ENCODE results near the gene CARD16.
"Not testable (repeated sequence)": the region's sequence is repeated elsewhere in the genome, so short reads cannot be mapped to it uniquely, and the experiment has no call there.

CARD16 gene

DNA sequence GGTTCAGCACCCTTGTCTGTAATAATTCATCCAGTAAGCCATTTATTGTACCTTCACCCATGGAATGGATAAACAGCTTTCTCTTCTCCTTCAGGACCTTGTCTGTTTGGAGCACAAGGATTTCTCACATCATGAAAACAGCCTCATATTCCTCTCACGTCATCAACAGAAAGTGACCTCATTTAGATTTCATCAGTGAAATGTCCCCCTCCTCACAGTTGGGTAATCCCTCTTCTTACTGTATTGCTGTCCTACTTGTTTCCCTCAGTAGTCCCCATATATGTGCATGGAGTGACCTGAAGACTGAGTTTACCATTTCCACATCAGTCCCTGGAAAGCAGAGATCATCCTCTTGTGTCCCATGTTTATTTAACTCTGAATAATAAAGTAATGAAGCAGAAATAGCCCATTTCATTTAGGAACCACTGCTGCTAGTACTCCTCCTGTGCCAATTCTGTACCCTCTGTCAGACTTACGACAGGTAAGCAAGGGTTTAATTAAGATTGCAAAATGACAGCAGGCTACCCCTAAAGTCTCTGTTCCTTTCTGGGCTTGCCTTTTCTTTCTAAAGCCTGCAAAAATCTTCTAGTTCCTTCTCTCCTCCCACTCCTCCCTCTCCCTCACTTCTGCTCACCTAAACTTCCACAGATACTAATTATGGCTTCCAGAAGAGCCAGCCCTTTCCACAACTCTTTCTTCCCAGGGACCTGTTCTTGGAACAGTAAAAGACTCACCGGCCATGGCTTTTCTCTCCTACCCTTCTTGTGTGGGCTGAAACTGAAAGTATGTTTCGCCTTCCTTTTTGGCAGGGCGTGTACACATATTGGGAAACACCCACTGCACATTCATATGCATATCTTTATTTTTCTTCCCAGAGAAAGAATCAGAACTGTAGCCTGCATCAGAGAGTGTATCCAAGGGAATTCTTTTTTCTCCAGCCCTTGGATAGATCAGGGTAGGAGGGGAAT lies at the start of gene CARD16:
Gene CARD16 (minus strand): TSS at position 779 of the 968 bp plus-strand sequence. CDS start 38 bp downstream, at position 741.
- DNase-seq = peak in 2 of 56 donors; percentile 3 to 6

DNA sequence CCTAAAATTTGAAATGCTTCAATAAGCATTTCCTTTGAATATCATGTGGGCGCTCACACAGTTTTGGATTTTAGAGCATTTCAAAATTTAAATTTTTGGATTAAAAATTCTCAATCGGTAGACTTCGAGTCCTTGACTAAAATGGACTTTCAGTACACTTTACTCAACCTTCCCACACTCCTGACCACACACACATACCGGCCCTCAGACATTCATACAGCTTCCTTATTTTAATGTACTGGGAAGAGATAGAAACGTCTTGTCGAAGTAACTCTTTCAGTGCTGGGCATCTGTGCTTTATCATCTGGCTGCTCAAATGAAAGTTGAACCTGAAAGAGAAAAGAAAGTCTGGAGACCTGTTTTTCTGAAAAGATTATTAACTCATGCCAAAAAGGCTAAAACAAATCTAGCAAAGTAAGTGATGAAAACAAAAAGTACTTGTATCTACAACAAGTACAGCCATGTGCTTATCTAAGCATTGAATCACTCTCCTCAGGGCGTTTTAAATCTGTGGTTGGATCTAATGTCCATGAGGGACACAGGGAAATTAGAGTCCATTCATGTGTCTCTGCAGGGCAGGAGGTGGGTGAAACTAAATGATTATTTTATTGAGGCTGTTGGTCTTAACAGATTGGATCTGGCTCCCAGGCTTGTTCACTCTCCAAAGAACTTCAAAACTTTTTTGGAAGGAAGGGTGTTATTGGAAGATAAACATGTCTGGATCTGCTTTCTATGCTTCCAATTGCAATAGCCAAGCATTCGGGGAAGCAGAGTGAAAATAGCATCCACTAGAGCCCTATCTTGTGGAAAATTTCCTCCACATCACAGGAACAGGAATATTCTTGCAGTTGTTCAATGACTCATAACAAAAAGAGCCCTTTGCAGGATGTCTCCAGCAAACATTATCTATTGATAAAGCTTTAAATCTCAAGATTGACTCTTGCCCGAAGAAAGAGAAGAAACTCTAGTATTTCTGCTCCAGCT lies 47.4 kb upstream of the CARD16 start:
- DNase-seq = no peak

DNA sequence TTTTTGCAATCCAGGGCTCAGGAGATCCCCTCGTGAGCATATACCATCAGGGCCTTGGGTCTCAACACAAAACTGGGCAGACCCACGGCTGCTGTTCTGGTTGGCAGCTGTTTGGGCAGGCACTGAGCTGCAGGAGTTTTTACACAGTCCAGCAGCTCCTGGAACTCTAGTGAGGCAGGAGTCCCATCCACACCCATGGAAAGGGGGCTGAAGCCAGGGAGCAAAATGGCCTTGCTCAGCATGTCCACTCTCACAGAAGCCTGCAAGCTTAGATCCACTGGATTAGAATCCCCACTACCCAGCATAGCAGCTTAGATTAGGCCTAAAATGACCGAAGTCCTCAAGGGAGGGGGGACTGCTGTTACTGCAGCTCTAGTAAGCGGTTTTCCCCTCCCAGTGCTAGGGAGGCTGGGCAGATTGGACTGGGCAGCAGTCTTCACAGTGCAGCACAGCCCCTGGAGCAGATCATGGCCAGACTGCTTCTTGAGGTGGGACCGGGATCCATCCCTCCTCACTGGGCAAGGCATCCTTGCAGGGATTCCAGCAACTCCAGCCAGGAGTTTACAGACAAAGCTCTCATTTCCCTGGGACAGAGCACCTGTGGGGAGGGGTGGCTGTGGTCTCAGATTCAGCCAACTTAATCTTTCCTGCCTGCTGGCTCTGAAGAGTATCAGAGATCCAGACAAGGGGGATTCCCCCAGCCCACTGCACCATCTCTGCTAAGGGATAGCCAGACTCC lies 36.4 kb upstream of the CARD16 start:
- no peak for DNase-seq

DNA sequence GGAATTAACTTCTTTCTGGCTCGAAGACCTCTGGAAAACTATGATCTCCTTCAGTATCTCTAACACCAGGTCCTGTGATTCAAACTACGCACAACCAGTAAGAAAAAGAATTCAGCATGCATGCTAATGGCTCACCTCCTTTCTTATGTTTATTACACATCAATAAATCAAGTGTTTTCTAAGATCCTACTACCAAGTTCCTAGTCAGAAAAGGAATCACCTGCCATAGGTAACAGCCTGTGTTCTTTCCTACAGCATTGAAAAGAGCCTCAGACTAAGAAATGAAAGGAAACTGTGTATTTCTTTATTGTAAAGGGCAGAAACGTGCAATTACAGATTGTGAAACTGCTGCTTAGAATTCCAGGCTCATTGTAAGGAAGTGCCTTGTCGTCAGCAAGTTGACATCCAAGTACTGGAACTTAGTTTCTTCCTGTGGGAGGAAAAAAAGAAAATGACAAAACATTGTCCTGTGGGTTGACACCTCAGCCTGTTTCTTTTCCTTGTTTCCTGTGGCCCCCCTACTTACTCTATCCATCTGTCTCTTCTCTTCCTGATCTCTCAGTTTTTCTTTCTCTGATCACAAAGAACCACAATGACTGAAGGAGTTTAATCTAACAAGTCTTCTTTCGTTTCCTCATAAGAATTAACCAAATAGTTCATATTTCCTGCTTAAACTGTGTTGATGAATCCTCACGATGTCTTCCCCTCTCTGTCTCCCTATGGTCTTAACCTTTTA lies 35.2 kb upstream of the CARD16 start:
- DNase-seq = not testable (repeated sequence)

GRCh38 chr11:105078283-105078682 lies 33.1 kb upstream of the CARD16 start:
- no peak for DNase-seq

GRCh38 chr11:105077141-105077790 lies 32.1 kb upstream of the CARD16 start:
- not testable (repeated sequence) for DNase-seq

GRCh38 chr11:105074166-105074530 lies 29.0 kb upstream of the CARD16 start:
- DNase-seq = no peak

DNA sequence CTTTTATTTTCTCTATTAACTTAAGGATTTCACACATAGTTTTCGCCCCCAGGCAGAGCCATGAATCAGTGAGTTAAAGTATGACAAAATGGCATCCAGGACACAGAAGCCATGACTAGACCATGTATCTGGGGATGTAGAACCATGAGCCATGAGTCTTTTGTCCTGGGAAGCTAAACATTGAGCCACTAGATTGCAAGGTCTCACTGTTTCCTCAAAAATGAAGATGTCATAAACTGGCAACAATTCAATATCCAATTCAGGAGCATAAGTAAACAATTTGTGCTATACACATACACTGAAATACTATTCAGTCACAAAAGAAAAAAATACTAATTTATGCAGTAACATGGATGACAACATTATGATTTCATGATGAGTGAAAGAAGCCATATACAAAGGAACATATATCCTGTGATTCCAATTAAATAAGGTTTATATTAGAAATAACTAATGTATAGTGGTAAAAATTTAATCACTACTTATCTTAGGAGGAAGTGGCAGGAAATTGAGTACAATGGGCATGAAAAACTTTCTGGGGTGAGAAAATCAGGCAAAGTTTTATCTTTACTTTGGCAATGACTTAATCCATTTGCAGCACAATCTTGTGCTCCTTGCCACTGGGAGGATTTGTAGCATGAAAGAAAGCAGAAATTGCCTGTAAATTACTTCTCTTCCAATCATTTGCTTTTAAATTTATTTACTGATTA lies 28.5 kb upstream of the CARD16 start:
- DNase-seq = no peak

- DNase-seq = not testable (repeated sequence)
These were observed 26.9 kb upstream of the CARD16 start for GRCh38 chr11:105072080-105072479.

- DNase-seq = no peak
These were observed 26.1 kb upstream of the CARD16 start for GRCh38 chr11:105071089-105071732.

GRCh38 chr11:105070306-105070705 lies 25.2 kb upstream of the CARD16 start:
- DNase-seq = no peak

- DNase-seq = not testable (repeated sequence)
These were observed 24.6 kb upstream of the CARD16 start for GRCh38 chr11:105069749-105070148.

GRCh38 chr11:105063245-105063941 lies 18.3 kb upstream of the CARD16 start:
- DNase-seq = not testable (repeated sequence)

DNA sequence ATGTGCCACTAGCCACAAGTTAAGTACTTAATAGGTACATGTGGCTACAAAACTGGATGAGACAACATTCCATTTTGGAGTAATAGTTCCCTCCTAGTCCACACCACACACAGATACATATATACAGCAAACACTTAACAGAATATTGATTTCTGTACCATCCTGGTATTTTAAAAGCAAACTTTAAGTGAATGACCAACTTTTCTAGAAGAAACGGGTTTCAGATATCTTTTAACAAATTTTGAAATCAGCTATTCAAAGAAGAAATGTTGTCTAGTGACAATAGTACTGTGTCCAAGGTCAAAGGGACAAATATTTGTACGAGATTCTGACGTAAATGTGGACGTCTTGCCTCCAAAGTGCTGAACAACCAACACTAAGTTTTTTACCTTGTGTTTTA lies 12.3 kb upstream of the CARD16 start:
- DNase-seq = no peak

GRCh38 chr11:105056446-105056845 lies 11.3 kb upstream of the CARD16 start:
- no peak for DNase-seq

DNA sequence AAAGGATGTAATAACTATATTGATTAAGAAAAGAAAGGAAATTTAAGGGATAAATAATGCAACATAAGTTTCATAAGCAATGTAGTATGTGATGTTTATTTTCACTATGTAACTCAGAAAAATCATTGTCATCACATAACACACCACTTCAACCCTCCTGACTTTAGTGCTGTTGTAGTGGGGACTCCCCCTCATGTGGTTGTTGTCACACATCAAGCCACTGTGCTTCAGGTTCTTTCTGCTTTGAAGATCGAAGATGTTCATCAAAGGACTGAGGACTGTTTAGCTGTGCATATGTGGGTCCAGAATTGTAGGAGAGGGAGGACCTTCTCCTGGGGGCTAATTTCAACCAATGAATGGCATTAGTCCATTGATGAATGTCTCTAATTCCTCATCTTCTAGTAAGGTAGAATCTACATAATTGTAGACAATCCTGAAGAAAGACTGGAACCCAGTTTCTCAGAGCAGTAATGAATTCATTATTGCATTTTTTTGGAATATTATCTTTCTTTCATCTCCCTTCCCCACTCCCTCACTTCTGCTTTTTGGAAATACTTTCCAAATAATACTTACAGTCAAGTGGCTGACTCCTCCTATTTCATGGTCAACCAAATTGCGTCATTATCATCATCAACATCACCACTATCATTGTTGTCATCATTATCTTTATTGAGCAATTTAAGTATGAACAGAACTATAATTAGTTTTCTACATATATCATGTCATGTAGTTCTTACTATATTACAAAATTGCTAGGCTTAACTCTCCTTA lies 9.8 kb upstream of the CARD16 start:
- DNase-seq = no peak

- DNase-seq = no peak
These were observed 7.4 kb upstream of the CARD16 start for GRCh38 chr11:105052487-105052886.

All from amygdala (tissue), 56 donors.